ENCODE results near the gene CNOT3. TPM values are rescaled to one million over a fixed set of nuclear protein-coding genes. Genes with fewer than 3 reads are reported as not detected.
"Not testable (repeated sequence)": the region's sequence is repeated elsewhere in the genome, so short reads cannot be mapped to it uniquely, and the experiment has no call there.

The CNOT3 gene
- polyA plus RNA-seq, 1 of the 3 experiments (the other 2 are of a cell fraction) = 14.2 TPM

DNA sequence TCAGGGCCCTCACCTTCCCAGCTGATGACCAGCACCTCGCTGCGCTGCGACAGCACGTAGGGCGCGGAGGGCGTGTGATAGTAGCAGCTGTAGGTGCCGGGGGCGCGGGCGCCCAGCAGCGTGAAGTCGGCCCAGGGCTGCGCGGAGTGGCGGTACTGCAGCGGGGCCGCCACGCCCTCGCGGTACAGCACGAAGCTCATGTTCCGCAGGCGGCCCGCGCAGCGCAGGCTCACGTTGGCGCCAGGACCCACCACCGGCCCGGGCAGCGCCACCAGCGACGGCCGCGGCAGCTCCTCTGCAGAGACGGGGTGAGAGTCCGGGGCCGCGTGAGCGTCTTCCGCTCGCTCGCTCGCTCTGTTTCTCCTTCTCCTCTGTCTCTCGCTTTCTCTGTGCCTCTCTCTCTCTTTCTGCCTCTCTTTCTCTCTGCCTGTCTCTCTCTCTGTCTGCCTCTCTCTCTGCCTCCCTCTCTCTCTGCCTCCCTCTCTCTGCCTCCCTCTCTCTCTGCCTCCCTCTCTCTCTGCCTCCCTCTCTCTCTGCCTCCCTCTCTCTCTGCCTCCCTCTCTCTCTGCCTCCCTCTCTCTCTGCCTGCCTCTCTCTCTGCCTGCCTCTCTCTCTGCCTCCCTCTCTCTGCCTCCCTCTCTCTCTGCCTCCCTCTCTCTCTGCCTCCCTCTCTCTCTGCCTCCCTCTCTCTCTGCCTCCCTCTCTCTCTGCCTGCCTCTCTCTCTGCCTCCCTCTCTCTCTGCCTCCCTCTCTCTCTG is 41.5 kb upstream of the CNOT3 start:
- not testable (repeated sequence) for H3K79me2 ChIP-seq (ENCODE audit: insufficient read depth); H3K9ac ChIP-seq; H3K27ac ChIP-seq (ENCODE audit: low read depth in 2 of 2, low read length in 1 of 2); H3K27me3 ChIP-seq (ENCODE audit: insufficient read depth); H3K9me3 ChIP-seq; H3K36me3 ChIP-seq (replicated peaks in 1 of 2; ENCODE audit: control insufficient read depth in 1 of 2, insufficient read depth in 2 of 2, low read length in 1 of 2); H3K9me2 ChIP-seq; H4K20me1 ChIP-seq (ENCODE audit: insufficient read depth); H3K4me1 ChIP-seq (ENCODE audit: control insufficient read depth in 1 of 2, insufficient read depth in 2 of 2, low read depth in 1 of 2, low read length in 1 of 2); H3F3A ChIP-seq (replicated peaks; ENCODE audit: insufficient read depth)
- H3K4me3 ChIP-seq (ENCODE audit: low read depth in 2 of 2, low read length in 1 of 2) = peak overlapping the region in 1 of 2 experiments; percentile 19; a peak in 2 of 4 replicates
- POLR2A ChIA-PET = interaction anchor here (0.9 kb wide), 1 partner anchor 19 kb away, joined by 5 read pairs; the partner anchor contains the start of gene TFPT
- TF ChIP-seq, protein P1, sequence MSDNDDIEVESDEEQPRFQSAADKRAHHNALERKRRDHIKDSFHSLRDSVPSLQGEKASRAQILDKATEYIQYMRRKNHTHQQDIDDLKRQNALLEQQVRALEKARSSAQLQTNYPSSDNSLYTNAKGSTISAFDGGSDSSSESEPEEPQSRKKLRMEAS (IDR thresholded peaks at IDR 0.05; ENCODE audit: low read depth) = peak; percentile 89
- TF ChIP-seq NRF1 (IDR thresholded peaks at IDR 0.05; ENCODE audit: low read depth, low read length) = peak; percentile 37
- peak overlapping the region; percentile 69 for H3K4me2 ChIP-seq
- 9% methylated on average over 18 of the region's 46 CpGs for WGBS (ENCODE audit: low lambda C conversion rate)
- H2AFZ ChIP-seq (ENCODE audit: low read depth) = peak overlapping the region; percentile 22; the same call in 1 of the 2 replicates
- peak; percentile 80 for DNase-seq
- CTCF ChIA-PET = interaction anchor here (1.4 to 1.5 kb wide), 2 partner anchors 66 to 71 kb away, joined by 5 to 6 read pairs; no protein-coding TSS in a partner anchor

DNA sequence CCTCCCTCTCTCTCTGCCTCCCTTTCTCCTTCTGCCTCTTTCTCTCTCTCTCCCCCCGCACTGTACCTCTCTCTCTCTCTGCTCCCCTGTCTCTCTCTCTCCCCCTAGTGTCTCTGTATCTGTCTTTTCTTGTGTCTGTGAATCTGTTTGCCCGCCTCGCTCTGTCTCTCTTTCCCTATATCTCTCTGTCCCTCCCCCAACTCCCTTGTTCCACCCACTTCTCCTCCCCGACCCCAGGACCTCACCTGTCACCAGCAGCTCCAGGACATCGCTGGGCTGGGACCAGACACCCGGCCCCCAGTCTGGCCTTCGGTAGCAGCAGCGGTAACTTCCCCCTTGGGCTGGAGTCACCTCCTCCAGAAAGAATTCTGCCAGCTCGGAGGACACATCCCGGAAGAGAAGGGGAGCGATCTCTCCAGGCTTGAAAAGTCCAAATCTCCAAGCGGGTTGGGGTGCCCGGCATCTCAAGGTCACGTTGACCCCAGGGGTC is 40.9 kb upstream of the CNOT3 start:
- Histone ChIP-seq H3K36me3 (replicated peaks in 1 of 2; ENCODE audit: control insufficient read depth in 1 of 2, insufficient read depth in 2 of 2, low read length in 1 of 2) (no peaks in the 10 kb centered on the region), H3F3A (replicated peaks; ENCODE audit: insufficient read depth) (no peaks in the 10 kb centered on the region), H3K79me2 (ENCODE audit: insufficient read depth) (no peaks in the 10 kb centered on the region), H3K4me3 (ENCODE audit: low read depth in 2 of 2, low read length in 1 of 2) (no peak overlapping the region), H3K9me3 (no peaks in the 10 kb centered on the region), H4K20me1 (ENCODE audit: insufficient read depth) (no peaks in the 10 kb centered on the region), H2AFZ (ENCODE audit: low read depth) (0 out of 2 replicates have a peak overlapping the region, but pooled peaks have one; percentile 29), H3K9ac (no peak overlapping the region), H3K9me2 (no peaks in the 10 kb centered on the region), H3K27ac (ENCODE audit: low read depth in 2 of 2, low read length in 1 of 2) (no peak overlapping the region), H3K4me2 (no peak overlapping the region), H3K4me1 (ENCODE audit: control insufficient read depth in 1 of 2, insufficient read depth in 2 of 2, low read depth in 1 of 2, low read length in 1 of 2) (no peaks in the 10 kb centered on the region; a peak in 1 of 4 replicates), H3K27me3 (ENCODE audit: insufficient read depth) (0 out of 2 replicates have a peak, but pooled peaks cover 4% of the 10 kb centered on the region)
- TF ChIP-seq RAD21 (IDR thresholded peaks at IDR 0.05; ENCODE audit: low read length) = peak; percentile 12; the same call in 1 of the 2 replicates
- TF ChIP-seq CHD2 (IDR thresholded peaks at IDR 0.05; ENCODE audit: low read length, partially characterized antibody) = no peak
- TF ChIP-seq, protein P2, sequence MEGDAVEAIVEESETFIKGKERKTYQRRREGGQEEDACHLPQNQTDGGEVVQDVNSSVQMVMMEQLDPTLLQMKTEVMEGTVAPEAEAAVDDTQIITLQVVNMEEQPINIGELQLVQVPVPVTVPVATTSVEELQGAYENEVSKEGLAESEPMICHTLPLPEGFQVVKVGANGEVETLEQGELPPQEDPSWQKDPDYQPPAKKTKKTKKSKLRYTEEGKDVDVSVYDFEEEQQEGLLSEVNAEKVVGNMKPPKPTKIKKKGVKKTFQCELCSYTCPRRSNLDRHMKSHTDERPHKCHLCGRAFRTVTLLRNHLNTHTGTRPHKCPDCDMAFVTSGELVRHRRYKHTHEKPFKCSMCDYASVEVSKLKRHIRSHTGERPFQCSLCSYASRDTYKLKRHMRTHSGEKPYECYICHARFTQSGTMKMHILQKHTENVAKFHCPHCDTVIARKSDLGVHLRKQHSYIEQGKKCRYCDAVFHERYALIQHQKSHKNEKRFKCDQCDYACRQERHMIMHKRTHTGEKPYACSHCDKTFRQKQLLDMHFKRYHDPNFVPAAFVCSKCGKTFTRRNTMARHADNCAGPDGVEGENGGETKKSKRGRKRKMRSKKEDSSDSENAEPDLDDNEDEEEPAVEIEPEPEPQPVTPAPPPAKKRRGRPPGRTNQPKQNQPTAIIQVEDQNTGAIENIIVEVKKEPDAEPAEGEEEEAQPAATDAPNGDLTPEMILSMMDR (IDR thresholded peaks at IDR 0.05) = peak; percentile 26
- DNase-seq = no peak
- POLR2A ChIA-PET = no interaction called here
- CTCF ChIA-PET = interaction anchor here (0.6 kb wide), 1 partner anchor 114 kb away, joined by 3 read pairs; no protein-coding TSS in a partner anchor
- 25% methylated on average over 14 of the region's 14 CpGs for WGBS (ENCODE audit: low lambda C conversion rate)

DNA sequence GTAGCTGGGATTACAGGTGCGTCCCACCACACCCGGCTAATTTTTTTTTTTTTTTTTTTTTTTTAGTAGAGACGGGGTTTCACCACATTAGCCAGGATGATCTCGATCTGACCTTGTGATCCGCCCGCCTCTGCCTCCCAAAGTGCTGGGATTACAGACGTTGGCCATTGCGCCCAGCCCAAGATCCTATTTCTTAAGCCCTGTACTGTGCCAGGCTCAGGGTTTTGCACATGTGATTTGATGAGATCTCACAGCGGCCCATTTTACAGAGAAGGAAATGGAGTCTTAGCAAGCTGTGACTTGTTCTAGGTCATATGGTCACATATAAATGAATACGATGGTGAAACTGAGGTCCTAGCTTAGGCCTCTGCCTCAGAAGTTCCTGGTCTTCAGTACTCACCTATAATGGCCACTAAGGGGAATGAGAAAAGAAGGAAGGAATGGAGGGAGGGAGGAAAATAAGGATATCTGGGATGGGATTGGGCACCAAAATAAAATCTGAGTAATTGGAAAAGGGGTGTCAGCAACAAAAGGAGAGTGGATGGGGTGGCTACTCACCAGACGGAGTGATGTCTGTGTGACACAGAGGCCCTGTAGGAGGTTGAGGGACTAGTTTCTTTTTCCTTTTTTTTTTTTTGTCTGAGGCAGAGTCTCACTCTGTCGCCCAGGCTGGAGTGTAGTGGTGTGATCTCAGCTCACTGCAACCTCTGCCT is 38.2 kb upstream of the CNOT3 start:
- Histone ChIP-seq H2AFZ (ENCODE audit: low read depth) (no peak overlapping the region), H3K4me3 (ENCODE audit: low read depth in 2 of 2, low read length in 1 of 2) (no peak overlapping the region), H3F3A (replicated peaks; ENCODE audit: insufficient read depth) (no peaks in the 10 kb centered on the region), H3K79me2 (ENCODE audit: insufficient read depth) (peaks cover 16% of the 10 kb centered on the region), H3K4me2 (no peak overlapping the region), H3K27me3 (ENCODE audit: insufficient read depth) (no peaks in the 10 kb centered on the region), H3K9me3 (no peaks in the 10 kb centered on the region), H3K36me3 (replicated peaks in 1 of 2; ENCODE audit: control insufficient read depth in 1 of 2, insufficient read depth in 2 of 2, low read length in 1 of 2) (peaks cover 0 to 3% of the 10 kb centered on the region in 2 experiments), H4K20me1 (ENCODE audit: insufficient read depth) (no peaks in the 10 kb centered on the region), H3K9me2 (no peaks in the 10 kb centered on the region), H3K4me1 (ENCODE audit: control insufficient read depth in 1 of 2, insufficient read depth in 2 of 2, low read depth in 1 of 2, low read length in 1 of 2) (peaks cover 0 to 3% of the 10 kb centered on the region in 2 experiments; a peak in 1 of 4 replicates), H3K27ac (ENCODE audit: low read depth in 2 of 2, low read length in 1 of 2) (no peak overlapping the region), H3K9ac (no peak overlapping the region)
- CTCF ChIA-PET = no interaction called here
- POLR2A ChIA-PET = no interaction called here
- 70% methylated on average over 12 of the region's 12 CpGs for WGBS (ENCODE audit: low lambda C conversion rate)
- no peak for DNase-seq
- TF ChIP-seq EP300 (IDR thresholded peaks at IDR 0.05; ENCODE audit: borderline replicate concordance in 1 of 2, low read depth in 1 of 2, low read length in 1 of 2) (no peak), MXI1 (IDR thresholded peaks at IDR 0.05; ENCODE audit: low read depth, low read length) (no peak), NFIC (IDR thresholded peaks at IDR 0.05; ENCODE audit: borderline replicate concordance) (no peak), TAF1 (IDR thresholded peaks at IDR 0.05; ENCODE audit: borderline replicate concordance, low read depth, low read length) (no peak), RXRA (IDR thresholded peaks at IDR 0.05; ENCODE audit: borderline replicate concordance, low read depth) (no peak), FOSL2 (IDR thresholded peaks at IDR 0.05; ENCODE audit: borderline replicate concordance, low read depth) (no peak), RFX5 (IDR thresholded peaks at IDR 0.05; ENCODE audit: low read length) (no peak), CHD2 (IDR thresholded peaks at IDR 0.05; ENCODE audit: low read length, partially characterized antibody) (no peak)
- TF ChIP-seq, protein P3, sequence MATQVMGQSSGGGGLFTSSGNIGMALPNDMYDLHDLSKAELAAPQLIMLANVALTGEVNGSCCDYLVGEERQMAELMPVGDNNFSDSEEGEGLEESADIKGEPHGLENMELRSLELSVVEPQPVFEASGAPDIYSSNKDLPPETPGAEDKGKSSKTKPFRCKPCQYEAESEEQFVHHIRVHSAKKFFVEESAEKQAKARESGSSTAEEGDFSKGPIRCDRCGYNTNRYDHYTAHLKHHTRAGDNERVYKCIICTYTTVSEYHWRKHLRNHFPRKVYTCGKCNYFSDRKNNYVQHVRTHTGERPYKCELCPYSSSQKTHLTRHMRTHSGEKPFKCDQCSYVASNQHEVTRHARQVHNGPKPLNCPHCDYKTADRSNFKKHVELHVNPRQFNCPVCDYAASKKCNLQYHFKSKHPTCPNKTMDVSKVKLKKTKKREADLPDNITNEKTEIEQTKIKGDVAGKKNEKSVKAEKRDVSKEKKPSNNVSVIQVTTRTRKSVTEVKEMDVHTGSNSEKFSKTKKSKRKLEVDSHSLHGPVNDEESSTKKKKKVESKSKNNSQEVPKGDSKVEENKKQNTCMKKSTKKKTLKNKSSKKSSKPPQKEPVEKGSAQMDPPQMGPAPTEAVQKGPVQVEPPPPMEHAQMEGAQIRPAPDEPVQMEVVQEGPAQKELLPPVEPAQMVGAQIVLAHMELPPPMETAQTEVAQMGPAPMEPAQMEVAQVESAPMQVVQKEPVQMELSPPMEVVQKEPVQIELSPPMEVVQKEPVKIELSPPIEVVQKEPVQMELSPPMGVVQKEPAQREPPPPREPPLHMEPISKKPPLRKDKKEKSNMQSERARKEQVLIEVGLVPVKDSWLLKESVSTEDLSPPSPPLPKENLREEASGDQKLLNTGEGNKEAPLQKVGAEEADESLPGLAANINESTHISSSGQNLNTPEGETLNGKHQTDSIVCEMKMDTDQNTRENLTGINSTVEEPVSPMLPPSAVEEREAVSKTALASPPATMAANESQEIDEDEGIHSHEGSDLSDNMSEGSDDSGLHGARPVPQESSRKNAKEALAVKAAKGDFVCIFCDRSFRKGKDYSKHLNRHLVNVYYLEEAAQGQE (IDR thresholded peaks at IDR 0.05; ENCODE audit: low read depth, low read length) = no peak
